ENCODE measurements around the gene ACRBP.

ACRBP gene

DNA sequence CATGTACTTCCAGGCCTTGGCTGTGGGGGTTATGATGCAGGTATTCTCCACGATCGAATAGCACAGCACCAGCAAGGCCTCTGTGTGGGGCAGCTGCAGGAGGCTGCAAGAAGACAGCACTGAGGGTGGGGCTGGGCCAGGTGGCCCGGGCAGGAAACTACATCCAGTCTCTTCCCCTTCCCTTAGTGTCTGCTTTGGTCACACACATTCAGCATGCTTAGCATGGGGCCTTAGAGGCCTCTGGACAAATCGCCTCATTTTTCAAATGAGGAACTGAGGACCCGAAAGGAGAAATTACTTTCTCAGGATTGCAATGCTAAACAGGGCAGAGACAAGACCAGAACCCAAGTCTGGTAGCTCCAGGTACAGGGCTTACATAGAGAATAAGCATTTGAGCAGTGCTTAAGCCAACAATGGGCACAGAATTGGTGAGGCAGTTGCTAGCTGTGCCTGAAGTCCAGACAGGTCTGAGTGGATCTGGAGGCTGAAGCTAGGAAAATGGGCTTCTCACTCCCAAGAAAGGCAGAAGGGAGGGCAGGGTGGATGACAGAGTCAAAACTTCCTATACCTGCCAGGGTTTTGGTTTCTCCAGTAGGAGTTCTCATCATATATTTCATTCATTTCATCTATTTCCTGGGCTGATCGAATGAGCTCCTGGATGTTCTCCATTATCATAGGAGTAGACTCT lies 3.5 kb downstream of the ACRBP start:
- no peak for DNase-seq (ENCODE audit: low read depth in 1 of 2, low spot score in 1 of 2)
- in situ Hi-C loops (cut with HindIII; ENCODE audit: low pct_unique_long_range_greater_than_20kb, low sequenced_read_pairs): no loop called here
- TF ChIP-seq JUND (IDR thresholded peaks at IDR 0.05; ENCODE audit: low read depth): no peak

DNA sequence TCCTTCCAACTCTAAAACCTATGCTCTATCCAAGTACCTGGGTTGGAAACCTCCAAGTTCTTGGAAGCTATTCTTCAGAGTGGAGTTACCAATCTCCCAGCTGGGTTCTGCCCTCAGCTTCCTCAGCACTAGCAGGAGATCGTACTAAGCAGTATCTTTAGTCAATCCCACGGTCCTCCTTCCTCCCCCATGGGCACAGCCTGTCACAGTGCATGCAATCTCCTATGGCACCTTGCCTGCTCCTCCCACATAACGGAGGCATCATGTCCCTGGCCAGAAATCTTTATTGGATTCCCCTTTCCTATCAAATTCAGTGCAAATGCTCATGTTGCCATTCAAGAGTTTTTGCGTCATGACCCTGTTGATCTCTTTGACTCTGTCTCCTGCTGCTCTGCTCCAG lies 6.1 kb downstream of the ACRBP start:
- DNase-seq (ENCODE audit: low read depth in 1 of 2, low spot score in 1 of 2): no peak
- in situ Hi-C loops (cut with HindIII; ENCODE audit: low pct_unique_long_range_greater_than_20kb, low sequenced_read_pairs): no loop called here
- TF ChIP-seq JUND (IDR thresholded peaks at IDR 0.05; ENCODE audit: low read depth): no peak

GRCh38 chr12:6640497-6640896 lies 6.7 kb downstream of the ACRBP start:
- DNase-seq (ENCODE audit: low read depth in 1 of 2, low spot score in 1 of 2): no peak
- no peak for TF ChIP-seq JUND (IDR thresholded peaks at IDR 0.05; ENCODE audit: low read depth)
- in situ Hi-C loops (cut with HindIII; ENCODE audit: low pct_unique_long_range_greater_than_20kb, low sequenced_read_pairs): no loop called here

GRCh38 chr12:6639151-6639801 lies 8.0 kb downstream of the ACRBP start:
- TF ChIP-seq JUND (IDR thresholded peaks at IDR 0.05; ENCODE audit: low read depth): no peak
- no peak for DNase-seq (ENCODE audit: low read depth in 1 of 2, low spot score in 1 of 2)
- in situ Hi-C loops (cut with HindIII; ENCODE audit: low pct_unique_long_range_greater_than_20kb, low sequenced_read_pairs): no loop called here

GRCh38 chr12:6638305-6638704 lies 8.9 kb downstream of the ACRBP start:
- DNase-seq (ENCODE audit: low read depth in 1 of 2, low spot score in 1 of 2): no peak
- in situ Hi-C loops (cut with HindIII; ENCODE audit: low pct_unique_long_range_greater_than_20kb, low sequenced_read_pairs): no loop called here

GRCh38 chr12:6635856-6636531 lies 11.2 kb downstream of the ACRBP start, which contains the start of gene LPAR5:
TSS of gene LPAR5 (minus strand) at chr12:6635959. CDS start at chr12:6621248, 14,711 bp downstream.
- DNase-seq (ENCODE audit: low read depth in 1 of 2, low spot score in 1 of 2): no peak
- no peak for TF ChIP-seq JUND (IDR thresholded peaks at IDR 0.05; ENCODE audit: low read depth)
- in situ Hi-C loops (cut with HindIII; ENCODE audit: low pct_unique_long_range_greater_than_20kb, low sequenced_read_pairs): no loop called here

More at GRCh38 chr12:6638305-6638704, 8.9 kb downstream of the ACRBP start:
- TF ChIP-seq JUND (IDR thresholded peaks at IDR 0.05; ENCODE audit: low read depth): no peak

DNA sequence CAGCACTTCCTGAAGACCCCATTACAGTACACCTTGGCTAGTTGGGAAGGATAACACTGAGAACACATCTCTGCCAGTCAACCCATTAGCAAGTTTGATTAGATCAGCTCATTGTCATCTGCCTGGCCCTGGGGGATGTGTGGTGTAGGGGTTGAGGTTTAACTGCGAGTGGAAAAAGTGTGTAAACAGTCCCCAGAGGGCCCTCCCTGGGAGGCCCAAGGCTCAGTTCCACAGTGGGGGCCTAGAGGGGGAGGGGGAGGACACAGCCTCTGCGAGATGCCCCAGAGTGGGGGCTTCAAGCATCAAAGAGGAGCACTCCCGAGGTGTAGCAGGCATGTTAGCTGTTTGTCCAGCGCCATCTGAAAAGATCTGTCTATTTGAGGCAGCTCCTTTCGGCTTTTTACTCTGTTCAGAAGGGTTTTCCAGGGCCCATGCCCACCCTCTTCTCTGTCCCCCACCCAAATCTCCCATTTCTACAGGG lies 11.8 kb downstream of the ACRBP start:
- no peak for DNase-seq (ENCODE audit: low read depth in 1 of 2, low spot score in 1 of 2)
- no peak for TF ChIP-seq JUND (IDR thresholded peaks at IDR 0.05; ENCODE audit: low read depth)
- in situ Hi-C loops (cut with HindIII; ENCODE audit: low pct_unique_long_range_greater_than_20kb, low sequenced_read_pairs): no loop called here

DNA sequence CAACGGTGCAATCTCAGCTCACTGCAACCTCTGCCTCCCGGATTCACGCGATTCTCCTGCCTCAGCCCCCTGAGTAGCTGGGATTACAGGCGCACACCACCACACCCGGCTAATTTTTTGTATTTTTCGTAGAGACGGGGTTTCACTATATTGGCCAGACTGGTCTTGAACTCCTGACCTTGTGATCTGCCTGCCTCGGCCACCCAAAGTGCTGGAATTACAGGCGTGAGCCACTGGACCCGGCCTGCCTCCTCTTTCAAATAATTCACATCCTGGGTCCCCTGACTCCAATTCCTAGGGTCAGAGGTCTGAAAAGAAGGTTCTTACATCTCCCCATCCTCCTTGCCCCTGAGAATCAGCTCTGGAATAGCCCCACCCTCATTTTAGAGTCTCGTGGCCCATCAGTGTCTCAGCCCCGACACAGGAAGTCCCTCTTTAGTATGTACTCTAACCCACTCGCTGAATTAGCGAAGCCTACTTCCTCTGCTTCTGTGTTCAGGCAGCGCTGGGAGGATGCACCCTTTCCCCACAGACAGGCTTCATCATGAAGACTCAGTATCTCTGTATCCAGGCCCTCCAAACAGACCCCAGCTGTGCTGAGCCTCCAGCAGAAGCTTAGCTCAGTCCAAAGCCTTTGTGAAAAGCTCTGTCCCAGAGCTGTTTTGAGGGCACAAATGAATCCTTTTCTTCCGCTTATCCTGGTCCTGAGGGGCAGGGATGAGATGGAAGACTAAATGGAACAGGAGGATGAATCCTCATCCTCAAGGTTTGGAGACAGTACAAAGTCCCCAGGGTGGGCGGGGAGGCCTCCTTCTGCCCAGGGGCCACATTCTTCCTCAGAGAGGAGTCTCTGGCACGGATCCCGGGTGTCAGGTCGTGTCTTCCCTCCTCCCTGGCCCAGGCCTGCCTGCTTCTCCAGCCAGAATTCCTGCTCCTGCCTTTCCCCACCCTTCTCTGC lies 14.9 kb downstream of the ACRBP start:
- DNase-seq (ENCODE audit: low read depth in 1 of 2, low spot score in 1 of 2): no peak
- in situ Hi-C loops (cut with HindIII; ENCODE audit: low pct_unique_long_range_greater_than_20kb, low sequenced_read_pairs): no loop called here
- TF ChIP-seq JUND (IDR thresholded peaks at IDR 0.05; ENCODE audit: low read depth): no peak

DNA sequence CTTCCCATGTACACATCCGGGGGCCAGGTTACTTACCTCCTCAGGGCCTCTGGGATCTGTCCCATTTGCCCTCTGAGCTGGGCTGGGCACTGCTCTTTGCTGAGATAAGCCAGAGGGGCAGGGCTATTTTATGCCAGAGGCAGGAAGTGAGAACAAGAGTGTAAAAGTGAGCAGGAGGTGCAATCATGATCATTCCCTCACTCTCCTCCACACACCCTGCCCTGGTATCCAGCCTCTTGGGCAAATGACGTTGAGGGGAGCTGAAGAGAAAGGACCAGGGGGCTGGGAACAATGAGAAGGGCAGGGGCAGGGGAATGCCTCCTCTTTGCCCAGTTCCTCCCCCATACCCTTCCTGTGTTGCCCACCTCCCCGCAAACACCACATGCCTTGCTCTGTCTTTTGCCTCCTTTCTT lies 15.7 kb downstream of the ACRBP start:
- no peak for TF ChIP-seq JUND (IDR thresholded peaks at IDR 0.05; ENCODE audit: low read depth)
- in situ Hi-C loops (cut with HindIII; ENCODE audit: low pct_unique_long_range_greater_than_20kb, low sequenced_read_pairs): no loop called here
- no peak for DNase-seq (ENCODE audit: low read depth in 1 of 2, low spot score in 1 of 2)

- in situ Hi-C loops (cut with HindIII; ENCODE audit: low pct_unique_long_range_greater_than_20kb, low sequenced_read_pairs): no loop called here
- no peak for DNase-seq (ENCODE audit: low read depth in 1 of 2, low spot score in 1 of 2)
- TF ChIP-seq JUND (IDR thresholded peaks at IDR 0.05; ENCODE audit: low read depth): no peak
These were observed 16.5 kb downstream of the ACRBP start for GRCh38 chr12:6630736-6631135.

- no peak for TF ChIP-seq JUND (IDR thresholded peaks at IDR 0.05; ENCODE audit: low read depth)
- in situ Hi-C loops (cut with HindIII; ENCODE audit: low pct_unique_long_range_greater_than_20kb, low sequenced_read_pairs): no loop called here
- no peak for DNase-seq (ENCODE audit: low read depth in 1 of 2, low spot score in 1 of 2)
These were observed 19.6 kb downstream of the ACRBP start for GRCh38 chr12:6627616-6628015.

DNA sequence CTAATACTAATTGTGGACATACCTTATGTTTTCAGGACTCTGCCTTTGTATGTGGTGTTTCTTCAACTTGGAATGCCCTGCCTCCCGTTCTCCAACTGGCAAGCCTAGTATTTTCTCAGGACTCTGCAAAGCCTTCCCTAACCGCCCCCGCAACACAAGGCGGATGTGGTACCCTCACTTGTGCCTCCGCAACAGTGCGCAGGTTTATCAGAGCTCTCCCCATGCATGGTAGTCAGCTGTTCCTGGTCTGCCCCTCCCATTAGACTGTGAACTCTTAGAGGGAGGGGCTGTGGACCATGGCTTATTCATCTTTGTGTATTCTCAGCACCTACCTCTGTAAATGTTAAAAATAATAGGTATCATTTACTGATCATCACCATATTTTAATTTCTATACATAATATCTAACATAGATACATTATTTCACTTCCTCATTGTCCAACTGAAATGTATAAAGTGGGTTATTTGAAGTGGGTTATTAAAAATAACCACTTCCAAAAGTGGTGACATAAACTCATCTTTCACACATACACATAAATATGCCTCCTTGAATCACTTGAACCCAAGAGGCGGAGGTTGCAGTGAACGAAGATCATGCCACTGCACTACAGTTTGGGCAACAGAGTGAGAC lies 20.5 kb downstream of the ACRBP start:
- TF ChIP-seq JUND (IDR thresholded peaks at IDR 0.05; ENCODE audit: low read depth): no peak
- in situ Hi-C loops (cut with HindIII; ENCODE audit: low pct_unique_long_range_greater_than_20kb, low sequenced_read_pairs): no loop called here
- DNase-seq (ENCODE audit: low read depth in 1 of 2, low spot score in 1 of 2): no peak
